GM18870 (cell line): ENCODE measurements around the gene EEIG1.
A peak's percentile ranks its signal among the peaks of the same experiment; 100 is the strongest.

ENCODE experiments used
- ATAC-seq: cut with Tn5 transposase; IDR thresholded peaks from one replicate; pipeline ENCODE4 v1.9.1; 2021; ENCODE audit warnings: moderate library complexity; ENCODE audit not compliant: unreplicated experiment

Gene EEIG1

DNA sequence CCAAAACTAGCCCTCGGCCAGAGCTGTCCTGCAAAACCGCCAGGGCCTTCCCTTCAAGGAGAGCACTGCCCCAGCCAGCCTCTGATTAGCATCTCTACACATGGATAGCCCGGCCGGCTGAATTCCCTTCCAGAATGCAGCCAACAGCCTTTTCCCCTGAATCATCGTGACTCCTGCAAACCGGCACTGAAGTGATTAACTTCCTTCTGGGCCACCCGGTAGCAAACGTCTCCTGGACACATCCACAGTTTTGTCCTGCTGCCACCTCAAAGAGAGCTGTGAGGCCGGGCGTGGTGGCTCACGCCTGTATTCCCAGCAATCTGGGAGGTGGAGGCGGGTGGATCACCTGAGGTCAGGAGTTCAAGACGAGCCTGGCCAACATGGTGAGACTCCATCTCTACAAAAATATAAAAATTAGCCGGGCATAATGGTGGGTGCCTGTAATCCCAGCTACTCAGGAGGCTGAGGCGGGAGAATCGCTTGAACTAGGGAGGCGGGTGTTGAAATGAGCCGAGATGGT is 21.1 kb upstream of the EEIG1 start:
- no peak for ATAC-seq

GRCh38 chr9:128001151-128001778 is 20.5 kb upstream of the EEIG1 start:
- ATAC-seq = no peak

GRCh38 chr9:127999461-127999860 is 18.7 kb upstream of the EEIG1 start:
- no peak for ATAC-seq

GRCh38 chr9:127993721-127994120 is 12.9 kb upstream of the EEIG1 start:
- no peak for ATAC-seq

DNA sequence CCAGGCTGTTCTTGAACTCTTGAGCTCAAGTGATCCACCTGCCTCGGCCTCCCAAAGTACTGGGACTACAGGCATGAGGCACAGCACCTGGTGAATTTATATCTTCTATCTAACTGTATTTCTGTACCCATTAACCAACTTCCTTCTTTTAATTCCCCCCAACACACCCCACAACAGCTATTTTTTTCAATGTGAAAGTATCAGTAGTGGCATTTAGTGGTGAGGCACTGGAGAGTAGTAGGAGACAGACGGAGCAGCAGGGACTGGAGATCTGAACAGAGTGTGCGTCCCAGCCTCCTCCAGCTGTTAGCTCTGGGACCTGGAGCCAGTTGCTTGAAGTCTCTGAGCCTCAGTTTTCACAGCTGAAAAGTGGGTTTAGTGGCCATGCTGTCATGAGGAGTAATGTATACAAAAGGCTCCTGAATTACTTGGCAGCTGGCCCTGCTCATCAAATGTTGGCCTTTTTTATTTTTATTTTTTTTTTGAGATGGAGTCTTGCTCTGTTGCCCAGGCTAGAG is 11.0 kb upstream of the EEIG1 start:
- no peak for ATAC-seq

DNA sequence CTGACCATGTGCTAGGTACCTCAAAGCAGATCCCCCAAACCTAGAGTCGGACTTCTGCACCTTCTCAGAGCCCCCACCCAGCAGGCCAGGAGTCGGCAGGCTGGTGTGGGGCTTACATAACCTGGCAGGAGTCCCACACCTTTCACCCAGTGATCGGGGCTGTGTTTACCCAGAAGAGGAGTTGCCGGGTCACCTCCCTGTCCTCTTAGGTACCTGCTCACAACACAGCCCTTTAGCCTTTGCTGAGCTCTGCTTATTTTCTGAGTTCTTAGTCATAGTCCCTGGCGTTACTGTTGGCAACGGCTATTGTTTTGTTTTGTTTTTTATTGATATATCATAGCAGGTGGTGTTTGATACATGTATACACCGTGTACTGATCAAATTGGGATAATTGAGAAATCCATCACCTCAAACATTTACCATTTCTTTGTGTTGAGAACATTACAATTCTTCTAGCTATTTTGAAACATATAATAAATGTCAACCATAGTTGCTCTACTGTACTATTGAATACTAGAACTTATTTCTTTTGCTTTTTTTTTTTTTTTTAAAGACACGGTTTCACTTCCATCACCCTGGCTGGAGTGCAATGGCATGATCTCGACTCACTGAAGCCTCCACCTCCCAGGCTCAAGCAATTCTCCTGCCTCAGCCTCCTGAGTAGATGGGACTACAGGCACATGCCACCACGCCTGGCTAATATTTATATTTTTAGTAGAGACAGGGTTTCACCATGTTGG is 10.4 kb upstream of the EEIG1 start:
- no peak for ATAC-seq

- no peak for ATAC-seq
Measured at GRCh38 chr9:127990554-127990953, 9.8 kb upstream of the EEIG1 start.

DNA sequence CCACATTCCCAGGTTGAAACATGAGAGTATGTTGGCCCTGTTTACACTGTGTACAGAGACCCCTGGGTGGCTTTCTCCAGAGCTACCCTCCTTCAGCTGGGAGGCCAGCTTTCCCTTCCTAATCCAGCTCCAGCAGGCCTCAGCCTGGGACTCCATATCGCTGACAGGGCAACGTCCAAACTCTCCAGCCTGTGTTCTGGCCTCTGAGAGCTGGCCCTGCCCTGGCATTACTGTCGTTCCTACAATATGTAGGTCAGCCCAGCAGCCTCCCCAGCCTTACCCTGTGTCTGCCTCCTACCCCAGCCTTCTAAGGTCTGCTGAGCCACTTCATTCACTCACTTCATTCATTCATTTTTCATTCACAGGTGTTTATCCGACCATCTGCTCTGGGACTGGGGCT is 8.3 kb upstream of the EEIG1 start:
- no peak for ATAC-seq

DNA sequence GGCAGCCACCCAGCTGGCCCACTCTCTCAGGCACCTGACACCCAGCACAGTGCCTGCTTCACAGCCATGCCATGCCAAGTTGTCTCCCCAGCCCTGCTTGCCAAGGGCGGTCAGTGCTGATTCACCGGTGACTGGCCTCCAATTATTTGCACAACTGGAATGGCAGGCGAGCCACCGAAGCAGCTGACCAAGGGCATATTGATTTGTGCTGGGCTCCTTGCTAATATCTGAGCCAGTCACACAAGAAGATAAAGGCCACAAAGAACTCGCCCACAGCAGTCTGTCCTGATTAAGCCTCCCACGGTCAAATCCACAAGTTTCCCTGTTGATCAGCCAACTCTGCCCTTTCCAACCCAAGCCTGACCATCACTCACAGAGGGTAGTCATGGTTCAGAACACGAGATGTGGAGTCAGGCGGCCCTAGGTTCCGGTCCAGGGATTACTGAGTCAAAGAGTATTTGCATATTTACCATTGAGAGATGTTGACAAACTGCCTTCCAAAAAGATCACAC is 6.4 kb upstream of the EEIG1 start:
- no peak for ATAC-seq

DNA sequence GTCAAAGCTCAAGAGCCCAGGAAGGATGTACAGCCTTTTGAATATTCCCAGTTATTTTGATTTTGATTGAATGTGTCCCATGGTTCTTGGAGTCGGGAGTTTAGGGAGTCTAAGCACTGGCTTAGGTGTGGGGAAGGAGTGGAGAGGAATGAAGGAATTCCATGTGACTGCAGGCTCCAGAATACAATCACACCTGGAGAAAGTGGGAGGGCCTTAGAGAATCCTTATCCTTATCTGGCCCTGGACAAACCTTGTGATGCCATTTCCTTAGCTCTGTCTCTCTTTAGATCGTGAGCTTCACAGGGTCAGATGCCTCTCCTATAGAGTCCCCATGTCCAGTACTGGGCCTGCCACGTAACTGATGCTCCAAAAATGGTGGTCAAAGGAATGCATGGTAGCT is 4.2 kb upstream of the EEIG1 start:
- no peak for ATAC-seq

GRCh38 chr9:127983847-127984289 is 3.1 kb upstream of the EEIG1 start:
- ATAC-seq = no peak

DNA sequence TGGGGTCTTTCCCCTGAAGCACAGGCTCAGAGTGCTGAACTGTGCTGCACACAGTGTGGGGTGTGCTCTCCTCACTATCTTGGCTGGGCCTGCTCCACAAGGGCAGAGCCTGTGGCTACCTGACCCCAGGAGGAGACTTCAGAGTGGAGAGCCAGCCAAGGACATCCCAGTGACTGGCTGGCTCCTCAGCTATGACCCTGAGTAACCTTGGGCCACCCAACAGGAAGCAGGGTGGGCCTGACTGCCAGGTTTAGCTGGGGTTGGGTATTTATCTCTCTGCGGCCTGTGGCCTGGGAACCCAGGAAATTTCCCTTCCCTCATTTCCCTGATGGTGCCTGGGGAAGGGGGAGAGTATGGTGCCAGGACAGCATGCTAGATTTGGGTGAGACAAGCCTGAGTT is 2.1 kb upstream of the EEIG1 start:
- no peak for ATAC-seq

DNA sequence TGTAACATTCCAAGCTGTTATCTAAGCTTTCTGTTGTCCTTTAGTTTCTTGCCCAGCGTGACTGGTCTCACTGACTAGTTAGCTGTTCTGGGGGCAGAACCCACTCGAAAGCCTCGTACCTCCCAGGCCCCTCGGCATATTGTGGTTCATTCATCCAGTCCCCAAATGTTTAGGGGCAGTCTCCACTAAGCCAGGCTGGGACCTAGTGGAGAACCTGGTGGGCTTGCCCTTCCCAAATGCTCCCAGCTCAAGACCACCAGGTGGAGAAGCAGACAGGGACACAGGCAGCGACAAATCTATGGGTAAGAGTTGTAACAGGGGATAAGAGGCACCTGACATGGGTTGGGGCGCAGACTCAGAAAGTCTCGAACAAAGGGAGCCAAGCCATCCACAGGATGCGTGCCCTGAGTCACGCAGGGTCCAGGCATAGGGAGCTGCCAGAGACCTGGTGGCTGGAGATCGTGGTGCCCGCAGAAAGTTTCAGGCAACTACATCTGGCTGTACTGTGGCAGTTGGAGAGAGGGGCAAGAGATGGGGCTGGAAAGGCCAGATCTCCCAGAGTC is 851 bp upstream of the EEIG1 start:
- no peak for ATAC-seq

- ATAC-seq = peak; percentile 16
Measured at GRCh38 chr9:127980060-127980705, 606 bp downstream of the EEIG1 start.

DNA sequence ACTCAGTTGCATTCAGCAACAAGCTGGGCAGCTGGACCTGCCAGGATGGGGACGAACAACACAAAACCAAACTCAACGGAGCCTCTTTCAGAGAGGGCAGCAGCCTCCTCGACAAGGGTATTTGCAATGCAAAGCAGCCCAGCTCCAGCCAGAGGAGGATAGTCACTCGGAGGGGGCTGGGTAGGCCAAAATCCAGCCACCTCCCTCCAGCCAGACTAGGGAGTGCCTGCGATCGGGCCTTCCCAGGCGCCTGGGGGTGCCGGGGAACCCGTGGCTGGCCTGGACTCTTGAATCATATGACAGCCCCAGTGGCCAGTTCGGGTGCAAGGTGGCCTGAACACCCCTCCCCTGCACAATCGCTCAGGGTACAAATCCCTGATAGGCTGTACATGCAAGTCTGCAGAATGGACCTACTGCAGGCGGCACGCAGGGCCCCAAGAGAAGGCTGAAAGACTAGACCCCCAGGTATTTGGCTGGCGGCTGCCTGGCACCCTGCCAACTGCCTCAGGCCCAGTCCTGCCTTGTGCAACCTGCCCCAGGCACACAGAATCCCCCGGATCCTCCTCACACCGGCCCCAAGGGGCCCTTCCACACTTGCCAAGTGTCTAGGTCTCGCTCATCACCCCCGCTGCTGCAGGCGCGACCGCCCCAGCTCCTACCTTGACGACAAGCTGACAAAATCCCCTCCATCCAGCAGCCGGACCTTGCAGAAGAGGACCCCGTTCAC is 1.3 kb downstream of the EEIG1 start:
- ATAC-seq = no peak

GRCh38 chr9:127979015-127979332 is 1.8 kb downstream of the EEIG1 start:
- ATAC-seq = no peak

DNA sequence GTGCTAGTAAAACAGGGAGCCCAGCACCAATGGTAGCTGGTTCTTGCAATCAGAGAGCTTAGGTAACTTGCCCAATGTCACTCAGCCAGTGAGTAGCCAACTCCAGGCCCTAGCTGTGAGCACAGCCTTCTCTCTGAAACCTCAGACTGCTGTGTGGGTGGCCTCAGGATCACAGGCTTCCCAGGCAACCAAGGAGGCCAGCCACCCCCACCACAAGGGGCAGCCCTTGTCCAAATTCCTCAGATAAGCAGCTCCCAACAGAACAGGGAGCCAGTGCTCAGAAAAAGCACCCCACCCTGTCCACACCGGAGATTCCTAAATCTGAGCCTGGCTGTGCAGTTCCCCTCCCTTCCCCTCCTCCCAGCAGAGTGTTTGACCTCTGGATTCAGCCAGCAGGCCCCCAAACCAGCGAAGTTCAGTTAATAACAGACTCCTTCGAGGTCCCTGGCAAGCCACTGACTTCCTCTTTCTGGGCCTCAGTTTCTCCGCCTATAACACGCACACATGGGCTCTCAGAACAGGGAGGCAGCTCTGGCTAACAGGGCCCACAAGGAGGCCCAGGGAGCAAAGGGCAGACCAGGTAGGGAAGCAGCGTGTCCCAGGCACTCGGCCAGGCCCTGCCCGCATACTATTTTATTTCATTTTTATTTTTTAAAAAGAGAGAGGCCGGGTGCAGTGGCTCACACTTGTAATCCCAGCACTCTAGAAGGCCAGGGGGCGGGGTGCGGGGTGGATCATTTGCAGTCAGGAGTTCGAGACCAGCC is 2.7 kb downstream of the EEIG1 start:
- no peak for ATAC-seq

GRCh38 chr9:127977009-127977883 is 3.5 kb downstream of the EEIG1 start:
- ATAC-seq = no peak

DNA sequence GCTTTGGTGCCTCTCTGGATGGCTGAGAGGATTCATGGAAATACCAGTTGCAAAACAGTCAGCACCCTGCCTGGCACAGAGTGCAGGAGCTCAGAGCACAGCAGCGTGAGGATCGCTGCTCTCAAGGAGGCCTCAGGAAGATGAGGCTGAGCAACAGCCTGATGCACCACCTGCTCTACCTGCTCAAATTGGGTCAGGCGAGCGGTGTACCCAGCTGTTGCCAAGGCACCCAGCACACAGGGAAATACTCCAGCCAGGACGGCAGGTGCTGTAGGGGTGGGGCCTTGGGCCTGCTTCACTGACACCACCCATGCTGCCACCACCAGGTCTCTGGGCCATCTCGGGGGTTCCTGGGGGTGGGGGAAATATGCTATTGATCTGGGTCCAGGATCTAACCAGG is 4.3 kb downstream of the EEIG1 start:
- ATAC-seq = no peak
